Loucy (cell line): Measurements from ENCODE around the gene SZT2.

Source experiments
- H2AFZ ChIP-seq: fragments of 200-600 bp; sonication (generic); 2 replicates; pipeline ENCODE4 v1.6.0; 2016; ENCODE audit warnings: antibody characterized with exemption, mild to moderate bottlenecking, low read length, moderate library complexity
- H3F3A ChIP-seq: fragments of 200-600 bp; 2 replicates; pipeline ENCODE4 v1.6.0; 2016; ENCODE audit warnings: antibody characterized with exemption, low read depth, mild to moderate bottlenecking
- H3K27me3 ChIP-seq: fragments of 200-600 bp; sonication (generic); 2 replicates; pipeline ENCODE4 v1.6.1; 2014; ENCODE audit warnings: low read length, mild to moderate bottlenecking; ENCODE audit not compliant: insufficient read depth, poor library complexity, severe bottlenecking
- H3K36me3 ChIP-seq: fragments of 200-600 bp; sonication (generic); 2 replicates; pipeline ENCODE4 v1.6.1; 2016; ENCODE audit warnings: low read length; ENCODE audit not compliant: insufficient read depth
- H3K4me1 ChIP-seq: fragments of 200-600 bp; sonication (generic); 2 replicates; pipeline ENCODE4 v1.5.1; 2014; ENCODE audit warnings: low read length, mild to moderate bottlenecking; ENCODE audit not compliant: insufficient read depth, poor library complexity, severe bottlenecking
- H3K4me2 ChIP-seq: fragments of 200-600 bp; sonication (generic); 2 replicates; pipeline ENCODE4 v1.6.0; 2014; ENCODE audit warnings: antibody characterized with exemption, low read length, low read depth, mild to moderate bottlenecking; ENCODE audit not compliant: poor library complexity, severe bottlenecking
- H3K4me3 ChIP-seq: fragments of 200-600 bp; sonication (generic); 2 replicates; pipeline ENCODE4 v1.5.1; 2014; ENCODE audit warnings: low read length, mild to moderate bottlenecking, mixed read lengths; ENCODE audit not compliant: poor library complexity, severe bottlenecking
- H3K79me2 ChIP-seq: fragments of 200-600 bp; sonication (generic); 2 replicates; pipeline ENCODE4 v1.6.1; 2014; ENCODE audit warnings: low read length; ENCODE audit not compliant: insufficient read depth
- H3K9ac ChIP-seq: fragments of 200-600 bp; sonication (generic); 2 replicates; pipeline ENCODE4 v1.6.0; 2014; ENCODE audit warnings: mild to moderate bottlenecking, low read depth, low read length, moderate library complexity; ENCODE audit not compliant: poor library complexity, severe bottlenecking
- H3K9me2 ChIP-seq: fragments of 200-600 bp; sonication (generic); replicated peaks from 2 replicates; pipeline ENCODE4 v1.6.1; 2016; ENCODE audit warnings: low read depth, low read length, mixed read lengths
- H3K9me3 ChIP-seq: fragments of 200-600 bp; sonication (generic); 2 replicates; pipeline ENCODE4 v1.6.1; 2014; ENCODE audit warnings: mild to moderate bottlenecking, antibody characterized with exemption, low read length, low read depth; ENCODE audit not compliant: insufficient read depth
- H4K20me1 ChIP-seq: fragments of 200-600 bp; sonication (generic); 2 replicates; pipeline ENCODE4 v1.6.0; 2014; ENCODE audit warnings: antibody characterized with exemption, low read length, mild to moderate bottlenecking; ENCODE audit not compliant: insufficient read depth, poor library complexity, severe bottlenecking
- EZH2phosphoT487 ChIP-seq: fragments of 200-600 bp; IDR thresholded peaks from 2 replicates; pipeline ENCODE4 v1.6.1; 2018; ENCODE audit warnings: antibody characterized with exemption, mild to moderate bottlenecking, moderate library complexity, borderline replicate concordance
- TF ChIP-seq, protein P1 (sequence below): fragments of 200-600 bp; sonication (generic); conservative IDR thresholded peaks from 2 replicates; pipeline ENCODE4 v1.5.1; 2014; ENCODE audit warnings: mild to moderate bottlenecking, antibody characterized with exemption, low read length

The SZT2 gene

GRCh38 chr1:43438953-43439581 lies 49.4 kb downstream of the SZT2 start:
- H2AFZ ChIP-seq: no peak overlapping the region
- H3K79me2 ChIP-seq: no peaks in the 10 kb centered on the region
- H3K36me3 ChIP-seq: peaks cover 9% of the 10 kb centered on the region; the same call in 1 of the 2 replicates
- H3K27me3 ChIP-seq: no peaks in the 10 kb centered on the region
- TF ChIP-seq EZH2phosphoT487: no peak
- TF ChIP-seq, protein P1, sequence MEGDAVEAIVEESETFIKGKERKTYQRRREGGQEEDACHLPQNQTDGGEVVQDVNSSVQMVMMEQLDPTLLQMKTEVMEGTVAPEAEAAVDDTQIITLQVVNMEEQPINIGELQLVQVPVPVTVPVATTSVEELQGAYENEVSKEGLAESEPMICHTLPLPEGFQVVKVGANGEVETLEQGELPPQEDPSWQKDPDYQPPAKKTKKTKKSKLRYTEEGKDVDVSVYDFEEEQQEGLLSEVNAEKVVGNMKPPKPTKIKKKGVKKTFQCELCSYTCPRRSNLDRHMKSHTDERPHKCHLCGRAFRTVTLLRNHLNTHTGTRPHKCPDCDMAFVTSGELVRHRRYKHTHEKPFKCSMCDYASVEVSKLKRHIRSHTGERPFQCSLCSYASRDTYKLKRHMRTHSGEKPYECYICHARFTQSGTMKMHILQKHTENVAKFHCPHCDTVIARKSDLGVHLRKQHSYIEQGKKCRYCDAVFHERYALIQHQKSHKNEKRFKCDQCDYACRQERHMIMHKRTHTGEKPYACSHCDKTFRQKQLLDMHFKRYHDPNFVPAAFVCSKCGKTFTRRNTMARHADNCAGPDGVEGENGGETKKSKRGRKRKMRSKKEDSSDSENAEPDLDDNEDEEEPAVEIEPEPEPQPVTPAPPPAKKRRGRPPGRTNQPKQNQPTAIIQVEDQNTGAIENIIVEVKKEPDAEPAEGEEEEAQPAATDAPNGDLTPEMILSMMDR: no peak
- no peaks in the 10 kb centered on the region for H3K4me1 ChIP-seq
- no peaks in the 10 kb centered on the region for H3K9me2 ChIP-seq
- H3F3A ChIP-seq: no peaks in the 10 kb centered on the region
- no peak overlapping the region for H3K4me3 ChIP-seq
- no peak overlapping the region for H3K9ac ChIP-seq
- no peaks in the 10 kb centered on the region for H4K20me1 ChIP-seq
- no peaks in the 10 kb centered on the region for H3K9me3 ChIP-seq
- no peak overlapping the region for H3K4me2 ChIP-seq

GRCh38 chr1:43439781-43440180 lies 50.1 kb downstream of the SZT2 start:
- H3K9me2 ChIP-seq: no peaks in the 10 kb centered on the region
- no peaks in the 10 kb centered on the region for H3K9me3 ChIP-seq
- H3K79me2 ChIP-seq: no peaks in the 10 kb centered on the region
- H3K4me1 ChIP-seq: no peaks in the 10 kb centered on the region
- H2AFZ ChIP-seq: no peak overlapping the region
- H3K27me3 ChIP-seq: no peaks in the 10 kb centered on the region
- H3K36me3 ChIP-seq: peaks cover 5% of the 10 kb centered on the region; the same call in 1 of the 2 replicates
- no peaks in the 10 kb centered on the region for H4K20me1 ChIP-seq
- no peaks in the 10 kb centered on the region for H3F3A ChIP-seq
- H3K4me3 ChIP-seq: no peak overlapping the region
- no peak for TF ChIP-seq EZH2phosphoT487
- TF ChIP-seq, protein P1: no peak
- no peak overlapping the region for H3K4me2 ChIP-seq
- no peak overlapping the region for H3K9ac ChIP-seq

DNA sequence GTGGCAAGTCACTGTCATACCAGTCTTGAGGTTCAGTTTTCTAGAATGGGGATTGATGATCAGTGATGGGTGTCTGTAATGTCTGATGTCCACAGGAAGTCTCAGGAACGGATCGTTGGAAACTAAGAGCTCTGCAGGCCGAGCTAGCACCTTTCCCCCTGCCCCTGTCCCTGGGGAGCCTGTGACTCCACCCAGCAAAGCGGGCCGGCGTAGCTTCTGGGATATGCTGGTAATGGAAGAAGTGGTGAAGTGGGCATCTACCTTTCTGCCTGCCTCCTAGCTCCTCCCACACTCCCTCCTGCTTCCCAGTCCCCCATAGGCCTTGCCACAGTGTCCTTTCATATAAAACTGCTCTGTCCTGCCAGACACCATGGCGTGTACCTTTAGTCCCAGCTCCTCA lies 50.7 kb downstream of the SZT2 start:
- H3K9ac ChIP-seq: no peak overlapping the region
- TF ChIP-seq, protein P1: no peak
- no peak for TF ChIP-seq EZH2phosphoT487
- no peaks in the 10 kb centered on the region for H3K27me3 ChIP-seq
- no peaks in the 10 kb centered on the region for H3K9me2 ChIP-seq
- no peak overlapping the region for H2AFZ ChIP-seq
- no peak overlapping the region for H3K4me2 ChIP-seq
- H3K4me1 ChIP-seq: no peaks in the 10 kb centered on the region
- peaks cover 5% of the 10 kb centered on the region; the same call in 1 of the 2 replicates for H3K36me3 ChIP-seq
- no peaks in the 10 kb centered on the region for H3K79me2 ChIP-seq
- H3K4me3 ChIP-seq: no peak overlapping the region
- no peaks in the 10 kb centered on the region for H4K20me1 ChIP-seq
- H3F3A ChIP-seq: no peaks in the 10 kb centered on the region
- no peaks in the 10 kb centered on the region for H3K9me3 ChIP-seq
